Measurements from ENCODE around the gene CPXM1.

- no peak for TF ChIP-seq EZH2 (IDR thresholded peaks at IDR 0.05; ENCODE audit: borderline replicate concordance, control insufficient read depth, low read depth, low read length)
- TF ChIP-seq POLR2AphosphoS5 (IDR thresholded peaks at IDR 0.05; ENCODE audit: low read length) = no peak
- TF ChIP-seq RBBP5 (conservative IDR thresholded peaks at IDR 0.05) = no peak
- 0 out of 2 replicates have a peak, but pooled peaks have one; percentile 26 for TF ChIP-seq HDGF (IDR thresholded peaks at IDR 0.05)
- no peak for TF ChIP-seq ASH2L (IDR thresholded peaks at IDR 0.05; ENCODE audit: borderline replicate concordance, low read depth)
- TF ChIP-seq, protein P1, sequence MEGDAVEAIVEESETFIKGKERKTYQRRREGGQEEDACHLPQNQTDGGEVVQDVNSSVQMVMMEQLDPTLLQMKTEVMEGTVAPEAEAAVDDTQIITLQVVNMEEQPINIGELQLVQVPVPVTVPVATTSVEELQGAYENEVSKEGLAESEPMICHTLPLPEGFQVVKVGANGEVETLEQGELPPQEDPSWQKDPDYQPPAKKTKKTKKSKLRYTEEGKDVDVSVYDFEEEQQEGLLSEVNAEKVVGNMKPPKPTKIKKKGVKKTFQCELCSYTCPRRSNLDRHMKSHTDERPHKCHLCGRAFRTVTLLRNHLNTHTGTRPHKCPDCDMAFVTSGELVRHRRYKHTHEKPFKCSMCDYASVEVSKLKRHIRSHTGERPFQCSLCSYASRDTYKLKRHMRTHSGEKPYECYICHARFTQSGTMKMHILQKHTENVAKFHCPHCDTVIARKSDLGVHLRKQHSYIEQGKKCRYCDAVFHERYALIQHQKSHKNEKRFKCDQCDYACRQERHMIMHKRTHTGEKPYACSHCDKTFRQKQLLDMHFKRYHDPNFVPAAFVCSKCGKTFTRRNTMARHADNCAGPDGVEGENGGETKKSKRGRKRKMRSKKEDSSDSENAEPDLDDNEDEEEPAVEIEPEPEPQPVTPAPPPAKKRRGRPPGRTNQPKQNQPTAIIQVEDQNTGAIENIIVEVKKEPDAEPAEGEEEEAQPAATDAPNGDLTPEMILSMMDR (IDR thresholded peaks at IDR 0.05 in 2 of 3, conservative IDR thresholded peaks at IDR 0.05 in 1 of 3; ENCODE audit: control insufficient read depth in 2 of 3, extremely low read depth in 1 of 3, insufficient read depth in 1 of 3, low read depth in 3 of 3, low read length in 3 of 3) = no peak
- no peak for TF ChIP-seq JUND (IDR thresholded peaks at IDR 0.05; ENCODE audit: low read depth, low read length)
Measured at GRCh38 chr20:2839732-2840137, 39.3 kb upstream of the CPXM1 start.
